ENCODE measurements around the gene AFF4.
A peak's percentile ranks its signal among the peaks of the same experiment; 100 is the strongest.

Gene AFF4

GRCh38 chr5:132849347-132849746 is 114.1 kb downstream of the AFF4 start:
- no peak overlapping the region for H3K9ac ChIP-seq
- H3K36me3 ChIP-seq, result no peaks in the 10 kb centered on the region
- no peaks in the 10 kb centered on the region for H4K20me1 ChIP-seq
- no peaks in the 10 kb centered on the region for H3K9me3 ChIP-seq (replicated peaks in 1 of 11)
- no peak for TF ChIP-seq Cebpa-rat (IDR thresholded peaks at IDR 0.05)
- H3K27ac ChIP-seq, result no peak overlapping the region
- H3K4me1 ChIP-seq, result peaks cover 4 to 10% (median 7%) of the 10 kb centered on the region in 10 experiments; a peak in 13 of 20 replicates
- H3K27me3 ChIP-seq, result no peaks in the 10 kb centered on the region
- H3K4me3 ChIP-seq, result no peak overlapping the region
- no peak overlapping the region for H3K4me2 ChIP-seq

GRCh38 chr5:132848270-132848669 is 115.2 kb downstream of the AFF4 start:
- no peaks in the 10 kb centered on the region for H3K27me3 ChIP-seq

GRCh38 chr5:132841305-132841704 is 122.1 kb downstream of the AFF4 start:
- peak overlapping the region in 10 of 11 experiments; percentile 47 to 89 (median 80); a peak in 19 of 22 replicates for H3K27ac ChIP-seq
- peaks cover 20 to 65% (median 58%) of the 10 kb centered on the region in 10 experiments for H3K4me1 ChIP-seq
- H4K20me1 ChIP-seq, result no peaks in the 10 kb centered on the region
- peak overlapping the region in 7 of 11 experiments; percentile 16 to 71 (median 62); a peak in 11 of 22 replicates for H3K9ac ChIP-seq
- H3K9me3 ChIP-seq (replicated peaks in 1 of 11), result no peaks in the 10 kb centered on the region
- no peaks in the 10 kb centered on the region for H3K27me3 ChIP-seq
- no peak overlapping the region; a peak in 1 of 20 replicates for H3K4me3 ChIP-seq
- no peaks in the 10 kb centered on the region for H3K36me3 ChIP-seq
- H3K4me2 ChIP-seq, result peak overlapping the region; percentile 11 to 90 (median 77); a peak in 21 of 22 replicates
- TF ChIP-seq Cebpa-rat (IDR thresholded peaks at IDR 0.05), result peak in 4 of 11 experiments; percentile 10 to 78 (median 51); a peak in 4 of 22 replicates

More at GRCh38 chr5:132848270-132848669, 115.2 kb downstream of the AFF4 start:
- Histone ChIP-seq H4K20me1 (no peaks in the 10 kb centered on the region), H3K9me3 (replicated peaks in 1 of 11) (no peaks in the 10 kb centered on the region), H3K36me3 (no peaks in the 10 kb centered on the region), H3K4me3 (no peak overlapping the region), H3K9ac (no peak overlapping the region), H3K27ac (no peak overlapping the region), H3K4me2 (no peak overlapping the region), H3K4me1 (peaks cover 0 to 1% (median 0%) of the 10 kb centered on the region in 10 experiments; a peak in 1 of 20 replicates)
- no peak for TF ChIP-seq Cebpa-rat (IDR thresholded peaks at IDR 0.05)

DNA sequence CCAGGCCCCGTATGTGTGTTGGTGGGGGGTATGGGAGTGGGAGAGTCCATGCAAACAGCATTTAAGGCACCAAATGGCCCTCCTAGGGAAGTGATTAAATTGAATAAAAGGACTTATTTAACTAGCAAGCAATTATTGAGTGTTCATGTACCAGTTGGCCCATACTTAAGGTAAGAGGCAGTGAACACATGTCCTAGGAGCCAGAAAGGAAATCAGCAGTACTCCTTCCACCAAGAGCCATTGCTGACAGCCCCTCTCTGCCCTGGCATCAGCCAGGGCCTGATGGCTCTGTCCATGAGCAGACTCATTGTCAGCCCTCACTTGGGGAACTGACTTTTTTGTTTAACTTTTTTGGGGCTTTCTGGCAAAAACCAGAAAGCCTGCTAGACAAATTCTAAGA is 122.5 kb downstream of the AFF4 start:
- peak overlapping the region in 10 of 11 experiments; percentile 29 to 90 (median 78); a peak in 20 of 22 replicates for H3K4me2 ChIP-seq
- no peaks in the 10 kb centered on the region for H3K27me3 ChIP-seq
- no peak overlapping the region for H3K4me3 ChIP-seq
- peak overlapping the region in 8 of 11 experiments; percentile 16 to 71 (median 60); a peak in 12 of 22 replicates for H3K9ac ChIP-seq
- no peak for TF ChIP-seq Cebpa-rat (IDR thresholded peaks at IDR 0.05)
- H3K36me3 ChIP-seq, result no peaks in the 10 kb centered on the region
- H3K27ac ChIP-seq, result peak overlapping the region; percentile 27 to 89 (median 79); a peak in 21 of 22 replicates
- H3K9me3 ChIP-seq (replicated peaks in 1 of 11), result 0 out of 22 replicates have a peak, but pooled peaks cover 0 to 2% (median 0%) of the 10 kb centered on the region in 11 experiments
- H3K4me1 ChIP-seq, result peaks cover 24 to 70% (median 62%) of the 10 kb centered on the region in 10 experiments
- no peaks in the 10 kb centered on the region for H4K20me1 ChIP-seq

GRCh38 chr5:132840313-132840712 is 123.1 kb downstream of the AFF4 start:
- Histone ChIP-seq H3K4me1 (peaks cover 25 to 75% (median 65%) of the 10 kb centered on the region in 10 experiments), H3K36me3 (no peaks in the 10 kb centered on the region), H3K4me3 (no peak overlapping the region), H3K4me2 (peak overlapping the region; percentile 12 to 90 (median 77); a peak in 20 of 22 replicates), H3K9ac (peak overlapping the region in 8 of 11 experiments; percentile 20 to 71 (median 60); a peak in 13 of 22 replicates), H3K27me3 (no peaks in the 10 kb centered on the region), H3K9me3 (replicated peaks in 1 of 11) (0 out of 22 replicates have a peak, but pooled peaks cover 0 to 5% (median 0%) of the 10 kb centered on the region in 11 experiments), H3K27ac (peak overlapping the region; percentile 27 to 89 (median 79); a peak in 20 of 22 replicates), H4K20me1 (no peaks in the 10 kb centered on the region)
- no peak; a peak in 1 of 22 replicates for TF ChIP-seq Cebpa-rat (IDR thresholded peaks at IDR 0.05)

DNA sequence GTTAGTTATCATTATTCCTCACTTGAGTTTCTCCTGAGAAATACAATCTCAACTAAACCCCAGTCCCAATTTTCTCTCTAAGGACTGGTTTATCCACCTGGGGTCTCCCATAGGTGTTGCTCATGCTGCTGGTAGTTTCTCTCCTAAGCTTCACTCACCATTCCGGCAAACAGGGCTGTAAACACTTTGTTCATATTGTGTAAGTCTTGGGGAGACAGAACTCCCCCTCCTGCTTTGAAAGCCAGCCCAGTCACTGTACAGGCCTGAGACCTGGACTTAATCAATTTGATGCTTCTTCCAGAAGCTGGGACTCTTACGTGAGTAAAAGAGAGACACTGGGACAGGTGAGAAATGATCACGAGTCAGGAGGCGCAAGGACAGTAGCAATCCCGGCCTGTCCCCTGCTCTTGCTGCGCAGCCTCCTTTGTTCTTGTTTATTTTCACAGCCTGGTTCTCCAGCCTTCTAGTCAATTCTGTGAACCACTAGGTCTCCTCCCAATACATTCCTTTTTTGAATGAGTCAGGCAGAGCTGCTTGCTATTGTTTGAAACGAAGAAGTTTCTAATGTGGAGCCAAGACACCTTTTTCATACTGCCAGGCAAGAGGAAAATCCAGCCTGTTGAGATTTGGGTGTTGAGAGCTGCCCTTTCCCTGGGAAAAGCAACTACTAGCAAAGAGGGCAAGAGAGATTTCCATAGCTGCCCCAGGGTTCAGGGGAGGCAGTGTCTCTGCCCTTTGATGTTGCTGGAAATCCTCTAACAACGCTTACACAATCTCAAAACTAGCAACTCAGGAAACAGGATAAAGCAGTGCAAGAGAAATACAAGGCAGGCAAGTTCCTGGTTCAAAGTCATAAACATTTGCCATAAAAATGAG is 123.8 kb downstream of the AFF4 start:
- Histone ChIP-seq H3K9ac (peak overlapping the region in 8 of 11 experiments; percentile 20 to 71 (median 60); a peak in 14 of 22 replicates), H3K27ac (peak overlapping the region in 10 of 11 experiments; percentile 47 to 89 (median 80); a peak in 20 of 22 replicates), H3K27me3 (no peaks in the 10 kb centered on the region), H3K4me1 (peaks cover 25 to 78% (median 65%) of the 10 kb centered on the region in 10 experiments), H4K20me1 (no peaks in the 10 kb centered on the region), H3K4me2 (peak overlapping the region; percentile 12 to 90 (median 77); a peak in 20 of 22 replicates), H3K4me3 (no peak overlapping the region), H3K9me3 (replicated peaks in 1 of 11) (0 out of 22 replicates have a peak, but pooled peaks cover 0 to 5% (median 0%) of the 10 kb centered on the region in 11 experiments), H3K36me3 (no peaks in the 10 kb centered on the region)
- TF ChIP-seq Cebpa-rat (IDR thresholded peaks at IDR 0.05), result peak in 10 of 11 experiments; percentile 14 to 83 (median 56); a peak in 11 of 22 replicates

DNA sequence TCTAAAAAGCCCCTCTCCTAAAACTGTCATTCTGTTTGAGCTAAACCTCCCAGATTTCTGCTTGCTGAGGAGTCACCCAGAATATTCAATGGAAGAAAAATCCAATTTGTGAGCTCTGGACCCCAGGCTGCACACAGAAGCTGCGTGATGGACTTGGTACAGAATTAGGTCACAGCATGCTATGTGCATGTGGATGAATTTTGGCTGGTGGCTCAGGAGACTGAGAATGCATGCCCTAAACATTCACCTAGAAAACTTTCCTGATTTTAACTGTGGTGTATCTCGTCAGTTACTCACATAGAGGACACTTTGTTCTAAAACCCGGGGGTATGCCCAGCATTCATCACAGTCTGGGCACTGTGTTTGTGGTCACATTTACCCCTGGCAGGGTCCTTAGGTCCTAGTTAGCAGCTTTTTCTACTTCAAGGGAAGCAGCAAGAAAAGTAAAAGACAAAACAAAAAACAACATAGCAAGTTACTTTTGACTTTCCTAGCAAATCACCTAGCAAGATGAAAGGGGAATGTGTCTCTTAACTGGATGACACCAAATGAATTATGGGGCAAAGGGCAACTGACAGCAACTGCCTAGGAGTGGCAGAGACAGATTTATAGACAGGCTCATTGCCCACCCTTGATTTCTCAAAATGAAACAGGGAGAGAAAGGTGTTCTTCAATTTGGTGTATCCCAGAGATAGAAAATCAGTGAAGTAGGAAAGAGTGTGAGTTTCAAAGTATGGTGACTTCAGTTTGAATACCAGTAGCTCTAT is 124.7 kb downstream of the AFF4 start:
- Histone ChIP-seq H4K20me1 (no peaks in the 10 kb centered on the region), H3K9ac (peak overlapping the region in 6 of 11 experiments; percentile 44 to 71 (median 67); a peak in 9 of 22 replicates), H3K4me1 (peaks cover 25 to 78% (median 65%) of the 10 kb centered on the region in 10 experiments), H3K27ac (peak overlapping the region; percentile 65 to 89 (median 79); a peak in 20 of 22 replicates), H3K4me3 (no peak overlapping the region), H3K36me3 (no peaks in the 10 kb centered on the region), H3K4me2 (peak overlapping the region in 10 of 11 experiments; percentile 62 to 90 (median 78); a peak in 18 of 22 replicates), H3K9me3 (replicated peaks in 1 of 11) (0 out of 22 replicates have a peak, but pooled peaks cover 0 to 5% (median 0%) of the 10 kb centered on the region in 11 experiments), H3K27me3 (no peaks in the 10 kb centered on the region)
- TF ChIP-seq Cebpa-rat (IDR thresholded peaks at IDR 0.05), result no peak

GRCh38 chr5:132837868-132838267 is 125.6 kb downstream of the AFF4 start:
- H4K20me1 ChIP-seq, result no peaks in the 10 kb centered on the region
- H3K36me3 ChIP-seq, result no peaks in the 10 kb centered on the region
- peak overlapping the region in 8 of 11 experiments; percentile 5 to 71 (median 56); a peak in 13 of 22 replicates for H3K9ac ChIP-seq
- no peak overlapping the region for H3K4me3 ChIP-seq
- H3K27me3 ChIP-seq, result no peaks in the 10 kb centered on the region
- H3K4me1 ChIP-seq, result peaks cover 25 to 79% (median 65%) of the 10 kb centered on the region in 10 experiments
- TF ChIP-seq Cebpa-rat (IDR thresholded peaks at IDR 0.05), result no peak
- H3K9me3 ChIP-seq (replicated peaks in 1 of 11), result 0 out of 22 replicates have a peak, but pooled peaks cover 0 to 5% (median 0%) of the 10 kb centered on the region in 11 experiments
- H3K27ac ChIP-seq, result peak overlapping the region; percentile 65 to 89 (median 79); a peak in 20 of 22 replicates
- H3K4me2 ChIP-seq, result peak overlapping the region; percentile 49 to 90 (median 77)

Measured in BLaER1 treated with 17β-estradiol and CSF1 and Interleukin-3, amounts not matched to agents 10 nM and 100 nM (cell line).